ENCODE data around the gene ARL8B. TPM values are rescaled to one million over a fixed set of nuclear protein-coding genes. Genes with fewer than 3 reads are reported as not detected.
"Not testable (repeated sequence)": the region's sequence is repeated elsewhere in the genome, so short reads cannot be mapped to it uniquely, and the experiment has no call there.

The ARL8B gene
- polyA plus RNA-seq, 1 donor = 39.9 TPM

DNA sequence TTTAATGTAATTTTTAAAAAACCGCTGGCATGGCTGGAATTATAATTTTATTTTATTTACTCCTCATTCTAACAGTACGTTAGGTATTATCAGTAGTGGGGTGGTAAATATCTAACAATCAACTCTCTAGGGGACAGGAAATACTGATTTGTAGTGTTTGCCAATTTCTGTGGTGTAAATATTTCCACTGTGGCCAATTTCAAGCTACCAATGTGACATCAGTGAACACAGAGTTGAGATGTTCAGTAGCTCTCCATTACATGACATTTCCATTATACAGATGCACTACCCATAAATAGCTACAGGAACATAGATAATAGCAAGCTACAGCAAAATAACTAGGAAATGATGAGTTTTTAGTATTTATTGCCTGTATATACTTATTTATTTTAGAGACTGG, 10.0 kb upstream of the ARL8B start:
- DNase-seq = no peak

DNA sequence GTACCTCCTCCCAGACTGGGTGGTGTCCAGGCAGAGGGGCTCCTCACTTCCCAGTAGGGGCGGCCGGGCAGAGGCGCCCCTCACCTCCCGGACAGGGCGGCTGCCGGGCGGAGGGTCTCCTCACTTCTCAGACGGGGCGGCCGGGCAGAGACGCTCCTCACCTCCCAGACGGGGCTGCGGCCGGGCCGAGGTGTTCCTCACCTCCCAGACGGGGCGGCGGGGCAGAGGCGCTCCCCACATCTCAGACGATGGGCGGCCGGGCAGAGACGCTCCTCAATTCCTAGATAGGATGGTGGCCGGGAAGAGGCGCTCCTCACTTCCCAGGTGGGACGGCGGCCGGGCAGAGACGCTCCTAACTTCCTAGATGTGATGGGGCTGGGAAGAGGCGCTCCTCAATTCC, 8.4 kb upstream of the ARL8B start:
- not testable (repeated sequence) for DNase-seq

DNA sequence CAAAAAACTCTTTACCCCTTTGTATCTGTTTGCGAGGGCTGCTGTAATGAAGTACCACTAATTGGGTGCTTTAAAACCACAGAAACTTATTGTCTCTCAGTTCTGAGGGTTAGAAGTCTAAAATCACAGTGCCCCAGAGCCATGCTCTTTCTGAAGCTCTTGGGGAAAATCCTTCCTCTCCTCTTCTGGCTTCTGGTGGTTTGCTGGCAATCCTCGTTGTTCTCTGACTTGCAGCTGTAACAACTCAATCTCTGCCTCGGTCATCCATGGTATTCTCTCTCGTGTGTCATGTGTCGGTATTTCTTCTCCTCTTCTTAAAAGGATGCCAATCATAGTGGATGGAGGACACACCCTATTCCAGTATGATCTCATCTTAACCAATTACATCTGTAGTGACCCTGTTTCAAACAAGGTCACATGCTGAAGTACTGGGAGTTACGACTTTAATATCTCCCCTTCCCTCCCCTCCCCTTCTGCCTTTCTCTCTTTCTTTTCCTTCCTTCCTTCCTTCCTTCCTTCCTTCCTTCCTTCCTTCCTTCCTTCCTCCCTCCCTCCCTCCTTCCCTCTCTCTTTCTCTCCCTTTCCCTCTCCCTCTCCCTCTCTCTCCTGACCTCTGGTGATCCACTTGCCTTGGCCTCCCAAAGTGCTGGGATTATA, 6.5 kb upstream of the ARL8B start:
- DNase-seq = no peak

DNA sequence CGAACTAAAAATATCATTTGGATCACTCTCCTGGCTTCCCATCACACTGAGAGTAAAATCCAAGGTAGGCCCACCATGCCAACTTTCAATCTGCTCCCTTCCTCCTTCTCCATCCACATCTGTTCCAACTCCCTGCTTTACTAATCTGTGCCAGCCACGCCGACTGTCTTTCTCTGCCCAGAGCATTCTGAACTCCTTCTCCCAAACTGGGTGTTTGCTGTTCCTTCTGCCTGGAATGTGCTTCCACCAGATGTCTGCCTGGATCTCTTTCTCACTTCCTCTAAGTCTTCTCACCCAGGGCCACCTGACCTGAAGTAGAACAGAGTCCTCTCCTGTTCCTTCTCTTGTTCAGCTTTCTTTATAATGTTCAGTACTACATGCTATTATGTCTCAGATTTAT, 5.6 kb upstream of the ARL8B start:
- DNase-seq = no peak

DNA sequence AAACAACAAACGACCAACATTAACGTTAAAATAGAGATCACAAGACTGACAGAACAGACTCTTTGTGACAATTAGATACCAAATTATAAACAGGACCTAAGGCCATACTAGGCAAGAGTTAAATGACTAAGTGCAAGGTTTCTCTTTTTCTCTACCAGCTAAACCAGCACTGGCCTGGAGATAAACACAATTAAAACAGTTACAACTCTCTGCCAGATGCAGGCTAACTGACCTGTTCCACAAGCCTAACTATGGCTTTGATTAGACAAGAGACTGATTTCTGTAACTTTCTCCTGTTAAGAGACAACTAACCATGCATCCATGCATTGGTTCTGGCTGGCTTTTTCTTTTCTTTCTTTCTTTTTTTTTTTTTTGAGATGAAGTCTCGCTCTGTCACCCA, 1.6 kb upstream of the ARL8B start:
- DNase-seq = no peak

DNA sequence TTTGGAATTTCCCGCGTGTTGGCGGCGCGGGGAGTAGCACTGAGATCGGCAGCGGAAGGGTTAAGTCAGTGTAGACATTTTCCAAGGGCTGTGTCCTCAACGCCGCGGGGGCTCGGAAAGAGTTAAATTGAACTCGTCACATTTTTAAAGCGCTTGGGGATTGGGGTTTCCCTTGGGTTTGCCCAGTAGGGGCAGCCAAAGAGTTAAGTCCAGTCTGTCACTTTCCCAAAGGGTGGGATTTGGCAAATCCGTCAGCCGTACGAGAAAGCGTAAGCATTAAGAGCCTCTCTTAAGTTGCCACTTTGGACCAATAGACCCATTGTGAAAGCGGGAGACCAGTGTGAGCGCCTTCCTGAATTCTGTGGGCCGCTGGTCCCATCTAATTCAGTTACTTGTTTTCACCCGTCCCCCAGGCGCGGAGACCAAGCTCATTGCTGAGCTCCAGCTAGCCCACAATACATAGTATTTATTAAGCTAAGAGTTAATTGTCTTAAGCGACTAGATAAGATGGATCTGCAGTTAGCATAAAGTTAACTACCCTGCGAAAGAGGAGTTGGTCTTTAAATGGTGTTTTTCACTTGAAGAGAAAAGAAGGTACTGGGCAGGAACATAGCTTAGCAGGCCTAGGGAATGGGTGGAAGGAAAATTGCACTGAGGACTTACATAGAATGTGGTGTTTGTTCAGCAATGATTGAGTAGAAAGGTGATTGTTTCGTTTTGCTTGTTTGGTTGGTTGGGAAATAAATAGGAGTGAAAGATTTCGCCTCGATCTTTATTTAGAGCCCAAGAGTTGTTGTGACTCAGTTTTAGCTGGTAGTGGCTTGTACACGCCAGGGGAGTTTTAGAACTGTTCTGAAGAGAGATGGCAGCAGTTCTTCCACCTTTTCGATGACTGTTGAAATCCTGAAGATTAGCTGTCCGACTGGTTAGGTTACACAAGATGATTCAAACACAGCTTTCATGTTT, 932 bp downstream of the ARL8B start:
- DNase-seq = peak; percentile 35

DNA sequence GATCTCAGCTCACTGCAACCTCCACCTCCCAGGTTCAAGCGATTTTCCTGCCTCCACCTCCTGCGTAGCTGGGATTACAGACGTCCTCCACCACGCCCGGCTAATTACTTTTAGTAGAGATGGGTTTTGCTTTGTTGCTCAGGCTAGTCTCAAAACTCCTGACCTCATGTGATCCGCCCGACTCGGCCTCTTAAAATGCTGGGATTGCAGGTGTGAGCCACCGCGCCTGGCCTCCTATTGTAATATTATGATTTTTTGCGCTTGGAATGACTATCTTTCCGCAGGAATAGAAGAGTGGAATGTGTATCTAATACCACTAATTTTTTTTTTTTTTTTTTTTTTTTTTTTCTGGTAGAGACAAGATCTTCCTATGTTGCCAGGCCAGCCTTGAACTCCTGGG, 1.8 kb downstream of the ARL8B start:
- DNase-seq = no peak

DNA sequence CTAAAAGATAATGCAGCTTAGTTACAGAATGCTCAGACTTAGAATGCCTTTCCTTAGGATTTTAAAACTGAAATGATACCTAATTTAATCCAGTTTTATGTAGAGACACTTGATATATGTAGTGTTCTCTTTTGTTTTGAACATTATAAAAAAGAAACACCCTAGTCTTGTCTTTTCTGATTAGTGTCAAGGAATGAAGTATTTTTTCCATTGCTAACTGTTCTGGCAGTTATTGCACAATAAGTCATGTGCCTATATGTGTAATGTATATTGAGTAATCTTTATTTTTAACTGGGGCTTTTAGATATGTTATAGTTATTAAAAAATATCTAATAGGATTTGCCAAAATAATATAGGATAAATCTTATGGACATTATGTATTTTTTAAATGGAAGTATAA, 4.5 kb downstream of the ARL8B start:
- no peak for DNase-seq

DNA sequence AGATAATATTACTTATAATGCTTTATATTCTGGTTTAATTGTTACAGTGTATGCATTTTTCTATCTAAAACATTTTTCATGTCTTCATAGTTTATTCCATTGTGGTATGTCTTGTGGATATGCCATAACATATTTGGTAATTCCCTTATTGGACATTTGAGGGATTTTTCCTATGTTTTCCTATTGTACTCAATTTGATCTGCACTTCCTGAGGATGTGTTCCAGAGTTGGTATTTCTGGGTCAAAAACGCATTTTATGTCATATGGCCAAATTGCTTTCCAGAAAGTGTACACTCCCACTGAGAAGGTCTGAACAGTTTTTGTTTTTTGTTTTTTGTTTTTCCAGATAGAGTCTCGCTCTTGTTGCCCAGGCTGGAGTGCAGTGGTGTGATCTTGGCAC, 6.8 kb downstream of the ARL8B start:
- no peak for DNase-seq

DNA sequence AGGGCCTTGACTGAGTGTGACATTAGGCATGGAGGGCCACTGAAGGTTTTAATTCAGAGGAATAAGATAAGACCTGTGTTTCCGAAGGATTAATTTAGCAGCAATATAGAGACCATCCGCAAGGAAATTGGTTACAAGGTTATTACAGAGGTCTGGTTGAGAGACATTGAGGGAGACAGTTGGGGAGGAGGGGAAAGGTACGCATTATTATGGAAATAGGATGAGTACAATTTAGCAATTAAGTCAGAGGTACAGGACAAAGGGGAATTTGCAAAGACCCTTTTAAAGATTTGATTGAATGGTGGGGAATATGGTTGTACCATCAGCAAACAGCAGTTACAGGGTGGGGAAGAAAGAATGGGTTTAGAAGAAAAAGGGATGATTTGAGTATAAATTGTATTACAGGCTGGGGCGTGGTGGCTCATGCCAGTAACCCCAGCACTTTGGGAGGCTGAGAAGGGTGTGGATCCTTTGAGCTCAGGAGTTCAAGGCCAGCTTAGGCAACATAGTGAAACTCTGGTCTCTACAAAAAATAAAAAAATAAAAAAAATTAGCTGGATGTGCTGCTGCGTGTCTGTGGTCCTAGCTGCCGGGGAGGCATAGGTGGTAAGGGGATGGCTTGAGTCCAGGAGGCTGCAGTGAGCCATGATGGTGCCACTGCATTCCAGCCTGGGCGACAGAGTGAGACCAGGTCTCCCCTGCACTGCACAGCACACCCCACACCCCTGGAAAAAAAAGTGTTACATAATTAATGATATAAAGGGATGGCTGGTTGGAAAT, 11.3 kb downstream of the ARL8B start:
- no peak for DNase-seq

DNA sequence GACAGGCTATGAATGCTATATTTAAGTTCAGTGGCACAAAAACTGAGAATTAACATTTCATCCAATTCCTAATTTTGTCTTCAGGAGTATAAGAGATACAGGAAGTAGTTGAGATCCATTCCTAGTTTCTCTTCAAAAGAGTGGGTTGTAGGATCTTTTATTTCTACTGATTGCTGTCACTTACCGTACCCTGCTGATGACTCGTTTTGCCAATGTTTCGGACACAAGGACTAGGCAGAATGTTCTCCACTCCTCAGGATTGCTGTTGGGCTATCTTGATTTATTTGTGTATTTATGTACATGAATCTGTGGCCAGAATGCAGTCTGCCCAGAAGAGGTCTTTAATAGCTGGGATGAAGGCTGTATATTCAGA, 11.9 kb downstream of the ARL8B start:
- no peak for DNase-seq

DNA sequence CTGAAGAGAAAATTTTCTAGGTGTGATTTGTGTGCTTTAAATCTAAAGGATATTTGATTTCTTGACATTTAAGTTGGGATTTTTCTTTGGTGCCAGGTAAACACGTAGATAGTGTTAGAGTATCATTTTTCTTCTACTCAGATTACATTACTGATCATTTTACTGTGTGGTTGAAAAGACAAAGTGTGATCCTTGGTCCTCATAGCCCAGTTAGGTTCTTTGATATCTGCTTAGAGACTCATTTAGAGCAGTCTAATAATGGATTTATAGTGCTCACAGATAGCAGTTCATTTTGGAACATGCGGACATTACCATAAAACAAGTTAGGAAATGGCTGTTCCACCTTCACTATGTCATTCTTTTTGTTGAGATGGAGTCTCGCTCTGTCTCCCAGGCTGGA, 12.4 kb downstream of the ARL8B start:
- no peak for DNase-seq

DNA sequence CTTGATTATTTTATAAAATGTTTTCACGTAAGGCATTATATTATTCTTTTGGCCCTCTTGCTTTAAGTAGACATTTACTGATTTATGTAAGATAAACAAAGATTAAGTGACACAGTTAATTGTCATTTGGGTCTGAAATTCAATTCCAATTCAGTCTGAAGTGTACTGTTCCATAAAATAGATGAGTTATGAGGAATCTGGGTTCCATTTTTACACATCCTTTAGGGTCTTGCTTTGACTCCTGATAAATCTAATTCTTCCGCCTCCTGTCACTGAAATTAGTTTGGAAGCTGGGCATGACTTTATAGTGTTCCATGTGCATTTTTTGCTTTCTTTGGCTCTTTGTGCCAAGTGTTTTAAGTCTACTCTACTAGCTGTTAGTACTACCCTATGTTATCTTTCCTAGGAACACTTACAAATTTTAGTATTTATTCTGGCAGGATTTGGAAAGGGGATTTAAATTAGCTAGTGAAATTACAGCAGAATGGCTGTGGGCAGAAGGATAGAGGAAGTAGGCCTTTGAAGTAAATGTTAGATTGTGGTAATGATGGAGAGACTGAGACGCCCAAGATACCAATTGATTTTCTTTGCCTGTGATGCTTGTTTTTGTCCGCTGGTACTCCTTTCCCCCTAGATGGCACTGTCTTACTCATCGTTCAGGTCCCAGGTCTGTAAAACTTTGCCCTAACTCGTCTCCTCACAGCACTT, 14.3 kb downstream of the ARL8B start:
- no peak for DNase-seq

DNA sequence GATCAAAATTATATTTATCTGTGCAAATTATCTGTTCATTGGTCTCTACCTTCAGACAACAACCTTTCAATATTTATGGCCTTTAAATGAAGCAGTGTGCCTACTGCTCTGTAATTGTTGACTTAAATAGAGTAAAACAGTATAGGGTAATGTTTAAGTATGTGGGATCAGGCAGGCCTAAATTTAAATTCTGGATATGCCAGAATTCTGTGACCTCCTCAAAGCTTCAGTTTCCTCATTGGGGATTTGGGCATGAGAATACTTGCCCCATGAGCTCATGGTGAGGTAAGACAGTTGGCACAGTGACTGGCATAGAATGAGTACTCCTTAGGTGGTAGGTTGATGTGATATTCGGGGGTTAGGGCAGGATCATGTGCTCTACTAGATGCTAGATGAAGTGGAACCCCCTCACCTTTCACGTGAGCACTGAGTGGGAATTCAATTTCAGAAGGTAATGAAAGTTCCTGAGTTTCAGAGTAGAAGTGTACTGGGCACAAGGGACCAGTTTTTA, 14.9 kb downstream of the ARL8B start:
- DNase-seq = no peak

DNA sequence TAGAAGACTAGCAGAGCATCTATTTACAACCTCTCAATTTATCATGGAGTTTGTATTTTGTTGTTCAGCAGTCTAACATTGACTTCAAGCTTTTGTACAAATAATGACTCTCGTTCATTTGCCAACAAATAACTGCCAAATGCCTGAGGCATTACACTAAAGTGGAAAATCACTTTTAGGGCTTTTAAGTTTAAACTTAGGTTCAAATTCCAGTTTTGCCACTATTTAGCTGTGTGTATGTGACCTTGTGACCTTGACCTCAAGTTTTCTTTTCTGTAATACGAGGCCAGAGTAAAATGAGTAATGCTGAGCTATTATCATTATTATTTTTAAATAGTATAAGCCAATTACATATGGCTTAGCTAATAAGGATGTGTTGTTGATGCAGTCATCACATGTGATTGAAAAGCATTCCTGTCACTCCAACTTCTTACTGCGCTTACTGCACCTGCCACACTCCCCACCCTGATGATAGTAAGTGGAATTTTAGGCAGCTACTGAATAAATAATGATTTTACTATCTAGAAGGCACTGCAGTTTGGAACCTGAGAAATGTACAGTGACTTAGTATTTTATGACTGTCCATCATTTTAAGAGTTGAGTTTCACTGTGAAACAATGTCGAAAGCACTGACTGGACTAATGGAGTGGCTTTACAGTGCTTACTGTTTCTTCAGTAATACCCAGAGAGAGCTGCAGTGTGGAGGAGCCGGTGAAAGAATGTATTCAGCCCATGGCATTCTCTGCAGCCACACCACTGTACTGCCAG, 16.3 kb downstream of the ARL8B start:
- DNase-seq = no peak

DNA sequence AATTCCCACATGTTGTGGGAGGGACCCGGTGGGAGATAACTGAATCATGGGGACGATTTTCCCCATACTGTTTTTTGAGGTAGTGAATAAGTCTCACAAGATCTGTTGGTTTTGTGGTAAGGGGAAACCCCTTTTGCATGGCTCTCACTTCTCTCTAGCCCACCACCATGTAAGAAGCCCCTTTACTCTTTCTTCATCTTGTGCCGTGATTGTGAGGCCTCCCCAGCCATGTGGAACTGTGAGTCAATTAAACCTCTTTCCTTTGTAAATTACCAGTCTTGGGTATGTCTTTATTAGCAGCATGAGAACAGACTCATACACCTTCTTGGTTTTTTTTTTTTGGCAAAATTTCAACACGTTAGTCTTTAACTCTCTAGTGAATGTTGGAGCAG, 18.1 kb downstream of the ARL8B start:
- no peak for DNase-seq

DNA sequence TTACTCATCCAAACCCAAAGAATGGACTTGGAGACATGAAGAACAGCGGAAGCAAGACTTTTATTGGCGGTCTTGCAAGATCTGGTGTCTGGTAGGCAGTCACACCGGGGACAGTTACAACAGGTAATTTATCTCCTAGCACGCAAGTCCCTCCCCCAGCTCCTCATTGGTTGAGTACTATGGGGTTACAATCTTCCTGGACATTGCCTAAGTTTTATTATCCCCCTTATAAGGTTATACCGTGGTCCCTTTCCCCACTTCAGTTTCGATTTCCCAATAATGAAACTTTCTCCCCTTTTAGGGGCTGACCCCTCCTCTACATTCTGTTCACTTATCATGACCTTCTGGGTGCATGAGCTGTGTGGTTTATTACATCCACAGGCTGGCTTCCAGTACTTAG, 18.7 kb downstream of the ARL8B start:
- DNase-seq = no peak

DNA sequence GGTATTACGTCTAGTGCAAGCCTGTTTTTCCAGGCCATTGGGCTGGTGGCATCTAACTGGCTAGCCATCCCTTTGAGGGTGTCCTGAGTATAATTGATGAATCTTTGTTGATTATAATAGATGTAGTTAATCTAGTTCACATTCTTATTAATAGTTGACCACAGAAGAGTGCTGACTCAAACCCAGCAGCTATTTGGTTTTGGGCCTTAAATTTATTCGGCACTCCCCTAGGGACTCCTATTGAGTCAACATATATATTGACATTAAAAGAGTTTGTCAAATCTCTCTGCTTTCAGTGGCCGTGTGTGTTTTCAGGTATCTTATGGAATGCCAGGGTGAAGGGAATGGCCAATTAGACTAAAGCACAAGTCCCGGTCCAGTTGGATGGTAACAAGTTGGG, 19.7 kb downstream of the ARL8B start:
- no peak for DNase-seq

DNA sequence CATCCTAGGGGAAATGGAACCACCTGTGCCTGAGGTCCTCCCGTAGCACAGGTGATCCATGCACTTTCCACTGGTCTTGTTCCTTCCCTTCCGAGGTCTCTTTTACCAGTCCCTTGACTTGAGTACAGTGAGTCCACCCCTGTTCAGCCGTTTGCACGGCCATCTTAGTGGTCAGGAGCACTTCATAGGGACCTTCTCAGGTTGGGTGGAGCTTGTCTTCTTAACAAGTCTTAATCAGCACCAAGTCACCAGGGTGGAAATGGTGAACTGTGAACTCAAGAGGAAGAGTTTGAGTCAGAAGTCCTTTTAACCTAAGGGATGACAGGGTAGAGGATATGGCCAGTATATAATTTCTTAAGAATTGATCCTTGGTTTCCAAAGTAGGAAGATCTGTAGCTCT, 21.4 kb downstream of the ARL8B start:
- DNase-seq = no peak

DNA sequence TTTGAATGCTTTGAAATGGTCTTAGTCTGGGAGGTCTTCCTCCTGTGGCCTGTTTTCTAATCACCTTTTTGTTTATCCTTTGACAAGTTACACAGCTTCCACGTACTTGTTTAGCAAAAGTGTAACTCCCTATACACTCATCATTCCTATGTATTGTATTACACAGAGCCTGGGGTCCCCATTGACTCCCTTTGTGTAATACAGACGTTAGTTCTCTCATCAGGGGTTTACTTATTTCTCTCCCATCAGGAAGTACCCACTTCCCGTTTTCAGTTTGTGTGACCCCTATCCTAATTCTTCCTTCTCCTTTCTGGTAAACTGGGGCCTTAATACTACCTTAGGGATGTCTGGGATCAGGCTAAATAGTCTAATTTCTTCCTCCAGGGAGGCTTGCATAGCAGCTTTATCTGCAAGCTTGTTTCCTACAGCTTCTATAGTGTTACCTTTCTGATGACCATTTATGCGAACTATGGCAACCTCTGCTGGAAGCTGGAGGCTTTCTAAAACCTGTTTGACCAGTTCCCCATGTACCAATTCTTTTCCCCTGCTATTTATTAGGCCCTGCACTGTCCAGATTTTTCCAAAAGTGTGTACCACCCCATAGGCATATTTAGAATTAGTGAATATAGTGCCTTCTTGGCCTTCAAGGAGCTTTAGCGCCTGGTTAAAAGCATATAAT, 22.4 kb downstream of the ARL8B start:
- no peak for DNase-seq

DNA sequence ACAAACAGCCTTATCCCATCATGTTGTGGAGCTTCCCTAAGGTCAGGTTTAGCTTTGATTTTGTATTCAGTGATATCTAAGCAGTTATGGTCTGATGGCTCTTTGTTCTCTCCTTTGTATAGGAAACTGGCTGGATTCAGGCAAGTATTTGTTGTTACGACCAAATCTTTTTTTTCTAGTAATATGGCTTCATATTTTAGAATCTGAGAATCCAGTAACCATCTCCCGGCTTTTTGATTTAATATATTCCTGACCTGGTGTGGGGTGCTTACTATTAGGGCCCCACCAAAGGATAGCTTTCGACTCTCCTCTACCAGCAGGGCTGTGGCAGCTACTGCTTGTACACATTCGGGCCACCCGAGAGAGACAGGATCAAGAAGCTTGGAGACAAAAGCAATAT, 23.0 kb downstream of the ARL8B start:
- no peak for DNase-seq
